HFF-Myc (cell line): ENCODE data around the gene CYTL1.
"Not testable (repeated sequence)": the region's sequence is repeated elsewhere in the genome, so short reads cannot be mapped to it uniquely, and the experiment has no call there.

ENCODE experiments used
- DNase-seq: peaks from one replicate; pipeline ENCODE4 v3.0.0-alpha.2; 2011; ENCODE audit warnings: low read depth; ENCODE audit errors: extremely low read depth
- H3K4me3 ChIP-seq: replicated peaks from 2 replicates; pipeline ENCODE4 v1.5.1; 2011; ENCODE audit warnings: low read depth, mild to moderate bottlenecking, control low read depth, low read length
- CTCF ChIP-seq: IDR thresholded peaks from 2 replicates; pipeline ENCODE4 v1.5.1; 2012; ENCODE audit warnings: mild to moderate bottlenecking, low read depth, low read length, control low read depth; ENCODE audit errors: missing control alignments

The CYTL1 gene

DNA sequence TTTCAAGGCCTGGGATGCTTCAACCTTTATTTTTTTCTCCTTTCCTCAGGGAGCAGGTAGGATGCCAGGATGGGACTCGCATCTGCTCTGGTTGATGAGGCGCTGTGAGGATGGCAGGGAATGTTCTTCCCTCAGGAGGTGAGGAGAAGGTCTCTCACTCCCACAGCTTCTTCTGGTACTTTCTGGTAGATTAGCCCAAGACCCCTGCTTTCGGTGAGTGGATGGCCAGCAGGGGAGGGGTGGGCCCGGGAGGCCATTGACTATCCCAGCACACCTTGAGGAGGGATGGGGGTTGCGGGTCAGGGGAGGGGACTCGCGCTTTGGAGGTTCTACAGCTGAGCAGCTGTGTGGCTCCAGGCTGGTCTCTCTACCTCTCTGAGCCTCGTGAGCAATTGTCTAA is 14.8 kb downstream of the CYTL1 start:
- no peak for TF ChIP-seq CTCF
- no peak overlapping the region for H3K4me3 ChIP-seq
- DNase-seq = no peak

- no peak for DNase-seq
- TF ChIP-seq CTCF = no peak
These were observed 15.3 kb downstream of the CYTL1 start for GRCh38 chr4:5003918-5004317.

GRCh38 chr4:5003372-5003857 is 15.8 kb downstream of the CYTL1 start:
- no peak for TF ChIP-seq CTCF
- H3K4me3 ChIP-seq = no peak overlapping the region
- DNase-seq = no peak

More at GRCh38 chr4:5003918-5004317, 15.3 kb downstream of the CYTL1 start:
- H3K4me3 ChIP-seq = no peak overlapping the region

GRCh38 chr4:5001641-5002040 is 17.6 kb downstream of the CYTL1 start:
- not testable (repeated sequence) for H3K4me3 ChIP-seq, DNase-seq

- not testable (repeated sequence) for DNase-seq, H3K4me3 ChIP-seq
These were observed 22.3 kb downstream of the CYTL1 start for GRCh38 chr4:4996935-4997334.

DNA sequence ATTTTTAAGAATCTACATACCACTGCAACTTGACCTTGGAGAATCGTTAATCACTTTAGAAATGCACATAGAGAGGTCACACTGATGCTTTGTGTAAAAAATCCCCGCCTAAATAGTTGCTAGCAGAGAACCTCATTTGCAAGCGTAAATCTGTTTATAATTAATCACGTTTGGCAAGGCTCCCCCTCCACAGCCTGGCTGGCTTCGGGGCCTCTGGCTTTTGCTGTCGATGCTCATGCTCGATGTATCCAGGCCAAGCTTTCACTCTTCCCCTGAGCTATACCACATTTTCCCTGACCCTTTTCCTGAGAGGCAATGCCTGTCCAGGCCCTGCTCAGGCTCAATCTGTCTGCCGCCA is 23.4 kb downstream of the CYTL1 start:
- H3K4me3 ChIP-seq = no peak overlapping the region
- TF ChIP-seq CTCF = no peak
- DNase-seq = no peak

DNA sequence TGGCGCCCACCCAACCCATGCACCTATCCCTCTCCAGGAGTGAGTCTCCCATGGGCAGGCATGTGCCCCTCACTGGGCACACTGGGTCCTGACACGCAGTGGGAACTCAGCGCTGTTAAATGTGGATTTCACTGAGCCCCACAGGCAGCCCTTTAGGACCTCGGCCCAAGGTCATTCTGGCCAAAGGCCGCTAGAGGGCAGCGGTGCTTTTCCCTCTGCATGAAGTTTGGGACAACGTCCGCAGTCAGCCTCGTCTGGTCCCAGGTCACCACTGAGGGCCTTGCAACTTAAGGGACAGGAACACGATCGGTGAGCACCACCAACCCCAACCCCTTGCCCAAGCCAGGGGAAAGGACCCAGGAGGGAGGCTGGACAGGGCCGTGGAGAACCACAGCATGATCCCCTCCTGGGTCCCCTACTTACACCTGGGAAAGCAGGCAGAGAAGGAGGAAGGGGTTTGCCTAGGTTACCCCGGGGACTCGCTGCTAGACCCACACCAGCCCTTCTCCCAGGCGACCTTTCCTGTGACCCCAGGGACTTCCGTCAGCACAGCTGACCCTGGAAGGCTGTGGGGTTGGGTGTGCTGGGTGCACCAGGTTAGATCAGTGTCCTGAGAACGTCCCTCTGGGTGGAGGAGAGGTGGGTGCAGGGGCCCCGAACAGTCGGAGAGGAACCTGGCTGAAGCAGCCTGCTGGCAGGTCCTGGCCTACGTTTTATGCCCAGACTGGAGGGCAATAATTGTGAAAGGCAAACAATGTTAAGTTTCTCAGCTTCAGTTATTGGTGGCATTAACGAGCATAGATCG is 24.0 kb downstream of the CYTL1 start:
- TF ChIP-seq CTCF = peak; percentile 95
- no peak overlapping the region for H3K4me3 ChIP-seq
- DNase-seq = no peak
